Smooth muscle cell (in vitro differentiated cells): ENCODE data around the gene LAYN. TPM values are rescaled to one million over a fixed set of nuclear protein-coding genes. Genes with fewer than 3 reads are reported as not detected.
A peak's percentile ranks its signal among the peaks of the same experiment; 100 is the strongest.

Experiments used
- DNase-seq: peaks from one replicate; lab custom pipeline; 2025; ENCODE audit not compliant: unreplicated experiment; lab: John Stamatoyannopoulos, UW
- H2AFZ ChIP-seq: fragments of 200-600 bp; sonication (generic); 2 replicates; pipeline ENCODE4 v1.6.0; 2016; ENCODE audit warnings: antibody characterized with exemption, low read depth, mild to moderate bottlenecking
- H3F3A ChIP-seq: fragments of 200-600 bp; sonication (generic); 2 replicates; pipeline ENCODE4 v1.6.0; 2017; ENCODE audit warnings: antibody characterized with exemption, low read depth
- H3K27ac ChIP-seq: fragments of 200-600 bp; sonication (generic); 2 replicates; pipeline ENCODE4 v1.5.1; 2016; ENCODE audit warnings: low read depth, mild to moderate bottlenecking
- H3K27me3 ChIP-seq: fragments of 200-600 bp; sonication (generic); 2 replicates; pipeline ENCODE4 v1.6.1; 2016; ENCODE audit warnings: low read depth, mild to moderate bottlenecking
- H3K36me3 ChIP-seq: fragments of 200-600 bp; sonication (generic); 2 replicates; pipeline ENCODE4 v1.5.1; 2016; ENCODE audit warnings: low read depth
- H3K4me1 ChIP-seq: fragments of 200-600 bp; sonication (generic); 2 replicates; pipeline ENCODE4 v1.5.1; 2016; ENCODE audit warnings: low read depth
- H3K4me2 ChIP-seq: fragments of 200-600 bp; sonication (generic); 2 replicates; pipeline ENCODE4 v1.6.0; 2016; ENCODE audit warnings: mild to moderate bottlenecking
- H3K4me3 ChIP-seq: fragments of 200-600 bp; sonication (generic); 2 replicates; pipeline ENCODE4 v1.5.1; 2016; ENCODE audit warnings: mild to moderate bottlenecking
- H3K79me2 ChIP-seq: fragments of 200-600 bp; sonication (generic); 2 replicates; pipeline ENCODE4 v1.6.0; 2016; ENCODE audit warnings: low read depth, mild to moderate bottlenecking
- H3K9ac ChIP-seq: fragments of 200-600 bp; sonication (generic); 2 replicates; pipeline ENCODE4 v1.6.0; 2016; ENCODE audit warnings: low read depth
- H3K9me3 ChIP-seq: fragments of 200-600 bp; sonication (generic); replicated peaks from 2 replicates; pipeline ENCODE4 v1.5.1; 2016; ENCODE audit warnings: low read depth
- H4K20me1 ChIP-seq: fragments of 200-600 bp; sonication (generic); 2 replicates; pipeline ENCODE4 v1.6.0; 2016; ENCODE audit warnings: low read depth
- WGBS: methylation state at CpG from one replicate; pipeline ENCODE4 v1.1.7; 2016; ENCODE audit warnings: low lambda C conversion rate; 5-methylcytosine and 5-hydroxymethylcytosine counted together
- polyA plus RNA-seq: library from polyadenylated mRNA; unstranded; fragments of >200 nt; fragmentation: Nextera tagmentation; extraction: Ambion mirVana; gene quantifications from 2 replicates; pipeline ENCODE4 v1.2.1, GENCODE V29; 2016
- total RNA-seq: library from RNA; depleted of rRNA; stranded (reverse); fragments of >200 nt; gene quantifications from 2 replicates; pipeline ENCODE4 v1.2.3, GENCODE V29; 2014
- TF ChIP-seq, protein P1 (sequence below): fragments of 200-600 bp; sonication (generic); IDR thresholded peaks from 2 replicates; pipeline ENCODE4 v1.5.1; 2017; ENCODE audit warnings: borderline replicate concordance, mild to moderate bottlenecking, antibody characterized with exemption; ENCODE audit not compliant: insufficient read depth, poor library complexity, severe bottlenecking

LAYN gene
- total and polyA plus RNA-seq, 2 experiments from 2014 or later, result 52.6 to 67.4 TPM

GRCh38 chr11:111601636-111601978 is 61.1 kb downstream of the LAYN start:
- TF ChIP-seq, protein P1, sequence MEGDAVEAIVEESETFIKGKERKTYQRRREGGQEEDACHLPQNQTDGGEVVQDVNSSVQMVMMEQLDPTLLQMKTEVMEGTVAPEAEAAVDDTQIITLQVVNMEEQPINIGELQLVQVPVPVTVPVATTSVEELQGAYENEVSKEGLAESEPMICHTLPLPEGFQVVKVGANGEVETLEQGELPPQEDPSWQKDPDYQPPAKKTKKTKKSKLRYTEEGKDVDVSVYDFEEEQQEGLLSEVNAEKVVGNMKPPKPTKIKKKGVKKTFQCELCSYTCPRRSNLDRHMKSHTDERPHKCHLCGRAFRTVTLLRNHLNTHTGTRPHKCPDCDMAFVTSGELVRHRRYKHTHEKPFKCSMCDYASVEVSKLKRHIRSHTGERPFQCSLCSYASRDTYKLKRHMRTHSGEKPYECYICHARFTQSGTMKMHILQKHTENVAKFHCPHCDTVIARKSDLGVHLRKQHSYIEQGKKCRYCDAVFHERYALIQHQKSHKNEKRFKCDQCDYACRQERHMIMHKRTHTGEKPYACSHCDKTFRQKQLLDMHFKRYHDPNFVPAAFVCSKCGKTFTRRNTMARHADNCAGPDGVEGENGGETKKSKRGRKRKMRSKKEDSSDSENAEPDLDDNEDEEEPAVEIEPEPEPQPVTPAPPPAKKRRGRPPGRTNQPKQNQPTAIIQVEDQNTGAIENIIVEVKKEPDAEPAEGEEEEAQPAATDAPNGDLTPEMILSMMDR, result no peak
- H4K20me1 ChIP-seq, result peaks cover 35% of the 10 kb centered on the region
- H3K4me2 ChIP-seq, result peak overlapping the region; percentile 84
- no peaks in the 10 kb centered on the region for H3K27me3 ChIP-seq
- no peak for DNase-seq
- no peaks in the 10 kb centered on the region for H3F3A ChIP-seq
- H2AFZ ChIP-seq, result peak overlapping the region; percentile 96
- H3K36me3 ChIP-seq, result no peaks in the 10 kb centered on the region
- WGBS, result 33% methylated on average over 9 of the region's 9 CpGs
- H3K4me1 ChIP-seq, result peaks cover 22% of the 10 kb centered on the region
- peak overlapping the region; percentile 98 for H3K27ac ChIP-seq
- H3K9me3 ChIP-seq, result no peaks in the 10 kb centered on the region
- H3K9ac ChIP-seq, result peak overlapping the region; percentile 99
- peaks cover 40% of the 10 kb centered on the region for H3K79me2 ChIP-seq
- H3K4me3 ChIP-seq, result peak overlapping the region; percentile 97

GRCh38 chr11:111601979-111602864 is 61.7 kb downstream of the LAYN start, which contains the start of gene SIK2:
TSS of gene SIK2 (plus strand) at chr11:111602449. CDS start at chr11:111602564, 115 bp downstream.
- peaks cover 28% of the 10 kb centered on the region for H3K4me1 ChIP-seq
- TF ChIP-seq, protein P1, result peak; percentile 74
- H2AFZ ChIP-seq, result peak within 1 kb of the TSS; percentile 96
- peak within 1 kb of the TSS; percentile 99 for H3K9ac ChIP-seq
- peaks cover 46% of the 10 kb centered on the region for H3K79me2 ChIP-seq
- H3K27ac ChIP-seq, result peak within 1 kb of the TSS; percentile 98
- peak; percentile 86 for DNase-seq
- no peaks in the 10 kb centered on the region for H3K36me3 ChIP-seq
- H4K20me1 ChIP-seq, result peaks cover 41% of the 10 kb centered on the region
- WGBS, result under 1% methylated on average over 60 of the region's 100 CpGs
- H3K27me3 ChIP-seq, result no peaks in the 10 kb centered on the region
- H3K4me2 ChIP-seq, result peak within 1 kb of the TSS; percentile 84
- H3K4me3 ChIP-seq, result peak within 1 kb of the TSS; percentile 97
- no peaks in the 10 kb centered on the region for H3F3A ChIP-seq
- no peaks in the 10 kb centered on the region for H3K9me3 ChIP-seq

- Histone ChIP-seq H3K4me3 (peak overlapping the region; percentile 97), H2AFZ (peak overlapping the region; percentile 85), H3K27me3 (no peaks in the 10 kb centered on the region), H3K4me1 (peaks cover 21% of the 10 kb centered on the region), H3F3A (no peaks in the 10 kb centered on the region), H3K79me2 (peaks cover 55% of the 10 kb centered on the region), H3K36me3 (no peaks in the 10 kb centered on the region), H3K9me3 (no peaks in the 10 kb centered on the region), H3K9ac (peak overlapping the region; percentile 99), H3K27ac (peak overlapping the region; percentile 98), H3K4me2 (peak overlapping the region; percentile 84), H4K20me1 (peaks cover 49% of the 10 kb centered on the region)
- DNase-seq, result no peak
- WGBS, result 4% methylated on average over 21 of the region's 44 CpGs
- TF ChIP-seq, protein P1, result no peak
Measured at GRCh38 chr11:111602865-111603610, 62.5 kb downstream of the LAYN start.
